NCI-H1417 (cell line): ENCODE results near the gene CACNA1C.

Experiments
- DNase-seq, 3 experiments: peaks; one replicate each; lab custom pipeline; 2025; lab: John Stamatoyannopoulos, UW

The CACNA1C gene

DNA sequence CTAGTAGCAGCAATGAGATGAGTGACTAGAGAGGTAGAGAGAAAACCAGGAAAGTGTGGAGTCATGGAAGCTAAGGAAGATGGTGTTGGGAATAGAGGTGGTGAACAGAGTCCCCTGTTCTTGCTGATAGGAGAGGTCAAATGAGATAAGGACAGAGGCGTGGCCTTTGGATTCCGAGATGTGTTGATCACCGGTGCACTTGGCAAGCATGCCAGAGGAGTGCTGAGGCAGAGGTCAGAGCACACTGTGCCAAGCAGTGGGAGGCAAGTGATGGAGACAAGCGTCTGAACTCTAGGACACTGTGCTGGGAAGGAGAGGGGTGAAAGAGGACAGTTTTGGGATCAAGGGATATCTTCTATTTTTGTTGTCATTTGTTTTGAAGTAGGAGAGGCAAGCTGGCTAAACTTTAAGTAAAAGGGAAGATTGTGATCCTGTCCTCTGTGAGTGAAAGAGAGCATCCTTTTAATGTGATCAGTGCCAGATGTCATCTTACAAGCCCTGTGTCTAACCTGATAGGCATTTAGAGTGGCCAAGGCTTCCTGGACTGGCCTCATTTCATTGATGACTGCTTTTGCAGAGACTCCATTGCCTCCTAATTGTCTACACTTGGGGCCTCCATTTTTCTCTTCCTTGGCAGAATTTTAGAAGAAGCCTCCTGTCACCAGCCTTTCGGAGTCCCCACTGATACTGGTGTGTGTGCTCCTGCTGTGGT, 336.4 kb downstream of the CACNA1C start:
- no peak for DNase-seq

DNA sequence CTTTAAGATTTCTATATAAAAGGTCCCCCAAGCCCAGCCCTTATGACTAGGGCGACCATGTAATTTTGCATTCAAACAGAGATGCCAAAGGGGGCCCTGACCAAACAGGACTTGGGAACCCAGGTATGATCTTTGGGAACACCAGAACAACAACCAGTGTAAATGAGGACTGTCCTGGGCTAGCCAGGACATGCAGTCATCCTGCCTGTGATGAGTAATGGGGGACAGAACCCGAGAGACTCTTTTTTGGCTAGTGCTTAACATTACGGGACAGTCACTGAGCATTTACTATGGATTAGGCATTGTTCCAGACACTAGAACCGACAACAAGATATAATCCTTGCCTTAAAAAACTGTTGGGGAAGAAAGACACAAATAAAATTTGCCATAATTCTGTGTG, 337.3 kb downstream of the CACNA1C start:
- DNase-seq, result no peak

DNA sequence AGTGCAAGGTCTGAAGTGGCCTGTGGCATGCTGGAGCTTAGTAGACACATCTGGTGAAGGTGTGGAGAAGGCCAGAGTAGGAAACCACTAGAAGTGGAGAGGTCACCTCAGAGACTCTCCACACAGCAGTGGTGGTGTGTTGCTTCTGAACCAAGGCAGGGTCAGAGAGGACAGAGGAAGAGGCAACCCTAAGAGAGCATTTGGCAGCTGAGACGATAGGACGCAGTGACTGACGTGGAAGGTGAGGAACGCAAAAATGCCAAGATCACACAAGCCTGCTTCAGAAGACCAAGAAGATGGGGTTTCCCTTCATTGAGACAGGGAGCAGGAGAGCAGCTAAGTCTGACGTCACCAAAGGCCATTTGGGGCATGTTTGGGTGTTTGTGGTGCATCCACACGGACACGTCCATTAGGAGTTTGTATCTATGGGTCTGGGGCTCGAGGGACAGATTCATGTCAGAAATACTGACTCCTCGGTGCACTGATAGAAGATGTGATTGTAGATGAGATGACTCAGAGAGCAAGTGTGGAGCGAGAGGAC, 338.1 kb downstream of the CACNA1C start:
- no peak for DNase-seq

DNA sequence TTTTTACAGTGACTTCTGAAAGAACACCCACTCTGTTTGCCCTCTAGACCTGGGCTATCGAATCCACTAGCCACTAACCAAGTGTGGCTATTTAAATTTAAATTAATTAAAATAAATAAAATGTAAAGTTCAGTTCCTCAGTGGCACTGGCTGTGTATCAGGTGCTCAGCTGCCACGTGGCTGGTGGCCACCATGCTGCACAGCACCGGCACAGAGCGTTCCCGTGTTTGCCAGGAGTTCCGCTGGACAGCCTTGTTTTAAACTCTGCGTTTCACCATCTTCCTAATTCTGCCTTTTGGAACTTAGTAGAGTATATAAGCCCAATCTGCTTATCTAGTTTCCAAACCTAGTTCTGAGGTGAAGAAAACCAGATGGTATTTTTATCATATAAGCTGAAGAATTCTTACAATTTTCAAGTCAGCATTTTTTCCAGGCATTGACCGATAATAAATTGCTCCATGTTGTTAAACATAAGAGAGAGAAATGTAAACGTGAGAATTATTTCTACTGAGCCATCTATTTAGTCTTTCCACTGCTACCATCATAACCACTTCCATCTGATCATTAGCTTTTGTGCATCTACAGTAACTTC, 339.0 kb downstream of the CACNA1C start:
- no peak for DNase-seq

DNA sequence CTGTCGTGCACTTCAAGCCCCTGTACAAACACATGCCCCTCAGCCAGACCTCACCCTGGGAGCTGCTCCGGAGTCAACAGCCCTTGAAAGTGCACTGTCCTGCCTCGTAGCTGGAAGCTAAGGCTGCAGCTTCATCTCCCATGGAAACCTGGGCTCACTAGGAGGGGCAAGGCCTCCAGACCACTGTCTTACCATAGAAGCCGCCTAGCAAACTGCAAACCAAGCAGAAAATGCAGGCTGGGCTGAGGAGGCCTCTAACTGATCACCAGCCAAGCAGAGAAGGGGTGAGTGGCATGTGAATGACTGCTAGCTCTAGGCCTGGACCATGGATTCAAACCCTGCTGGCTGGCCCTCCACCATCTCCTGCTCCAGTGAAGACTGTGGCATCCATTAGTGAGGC, 340.2 kb downstream of the CACNA1C start:
- no peak for DNase-seq

DNA sequence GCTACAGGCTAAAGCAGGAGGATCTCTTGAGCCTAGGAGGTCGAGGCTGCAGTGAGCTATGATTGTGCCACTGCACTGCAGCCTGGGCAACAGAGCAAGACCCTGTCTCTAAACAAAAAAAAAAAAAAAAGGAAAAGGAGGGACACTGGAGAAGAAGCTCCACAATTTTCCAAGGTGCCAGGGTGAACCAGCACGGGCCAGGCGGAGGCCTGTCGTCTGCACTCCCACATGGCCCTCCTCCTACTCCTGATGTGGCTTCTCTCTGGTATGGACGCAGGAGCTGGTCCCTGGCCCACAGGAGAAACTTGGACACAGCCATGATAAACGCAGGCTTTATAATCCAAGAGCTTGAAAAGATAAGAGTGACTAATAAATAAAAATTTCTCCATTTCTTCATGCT, 341.2 kb downstream of the CACNA1C start:
- no peak for DNase-seq

DNA sequence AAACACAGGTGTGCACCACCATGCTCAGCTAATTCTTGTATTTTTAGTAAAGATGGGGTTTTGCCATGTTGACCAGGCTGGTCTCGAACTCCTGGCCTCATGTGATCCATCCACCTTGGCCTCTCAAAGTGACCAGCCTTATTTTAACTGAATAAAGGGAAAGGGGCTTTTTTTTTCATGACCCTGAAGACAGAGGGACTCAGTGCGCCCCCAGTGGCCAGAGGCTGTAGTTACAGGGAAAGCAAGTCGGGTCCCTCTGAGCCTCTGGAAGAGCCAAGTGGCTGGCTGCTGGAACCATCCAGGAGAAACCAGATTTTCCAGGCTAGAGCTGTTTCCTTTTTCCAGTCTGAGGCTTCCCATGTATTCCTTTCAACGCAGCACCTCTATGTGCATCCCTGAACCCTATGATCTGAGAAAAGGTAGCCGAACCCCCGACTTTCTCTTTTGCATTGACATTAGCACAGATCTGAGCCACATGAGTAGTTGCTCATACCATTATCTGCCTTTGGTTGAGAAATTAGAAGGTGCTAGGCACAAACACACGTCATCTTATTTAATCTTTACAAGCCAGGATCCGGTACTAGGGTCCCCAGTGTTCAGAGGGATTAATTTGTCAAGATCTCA, 342.7 kb downstream of the CACNA1C start:
- peak in 2 of 3 experiments; percentile 38 for DNase-seq

DNA sequence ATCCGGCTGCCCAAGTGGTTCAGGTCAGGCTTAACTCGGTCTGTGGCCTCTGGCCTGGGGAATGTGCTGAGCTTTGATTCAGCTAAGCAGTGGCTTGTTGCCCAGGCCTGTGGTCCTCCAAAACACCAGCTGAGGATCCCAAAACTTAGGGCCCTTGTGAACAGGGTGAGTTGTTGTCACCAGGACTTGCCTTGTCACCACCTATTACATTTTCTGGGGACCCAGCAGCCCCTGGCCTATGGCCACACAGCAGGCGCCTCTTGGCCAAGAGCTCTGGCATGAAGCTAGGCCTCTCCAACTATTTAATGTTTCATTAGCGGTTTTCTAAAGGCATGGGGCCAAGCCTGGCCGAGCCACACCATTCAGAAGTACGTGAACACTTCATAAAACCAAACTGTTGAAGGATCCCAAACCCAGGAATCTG, 343.7 kb downstream of the CACNA1C start:
- no peak for DNase-seq

DNA sequence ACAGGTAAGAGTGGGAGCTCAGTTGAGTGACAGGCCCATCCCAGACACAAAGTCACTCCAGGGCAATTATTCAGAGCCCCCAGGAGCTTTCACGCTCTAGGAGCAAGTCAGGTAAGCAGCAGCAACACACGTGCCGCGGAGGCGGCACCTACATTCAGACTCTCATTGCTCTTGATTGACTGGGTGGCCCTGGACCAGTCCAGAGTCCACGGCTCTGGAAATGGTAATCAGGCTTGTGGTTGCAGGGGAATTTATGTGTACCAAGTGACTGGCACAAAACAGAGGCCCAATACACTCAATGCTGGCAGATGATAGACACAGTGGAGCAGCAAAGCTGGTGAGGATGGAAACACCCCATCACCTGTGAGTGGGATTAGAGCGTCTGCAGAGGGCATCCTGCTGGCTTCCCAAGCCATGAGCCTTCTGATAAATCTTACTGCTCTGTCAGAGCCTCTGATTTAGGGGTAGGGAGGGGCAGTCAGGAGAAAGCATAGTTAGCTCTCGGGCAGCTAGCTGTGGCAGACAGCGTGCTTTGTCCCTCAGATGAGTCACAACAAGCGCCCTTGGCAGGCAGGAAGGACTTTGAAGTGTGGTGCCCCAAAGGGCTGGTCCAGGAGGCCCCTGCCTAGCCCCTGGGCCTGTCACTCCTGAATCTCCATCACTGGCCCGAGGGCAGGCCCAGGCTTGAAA, 344.7 kb downstream of the CACNA1C start:
- peak in 1 of 3 experiments; percentile 6 for DNase-seq

DNA sequence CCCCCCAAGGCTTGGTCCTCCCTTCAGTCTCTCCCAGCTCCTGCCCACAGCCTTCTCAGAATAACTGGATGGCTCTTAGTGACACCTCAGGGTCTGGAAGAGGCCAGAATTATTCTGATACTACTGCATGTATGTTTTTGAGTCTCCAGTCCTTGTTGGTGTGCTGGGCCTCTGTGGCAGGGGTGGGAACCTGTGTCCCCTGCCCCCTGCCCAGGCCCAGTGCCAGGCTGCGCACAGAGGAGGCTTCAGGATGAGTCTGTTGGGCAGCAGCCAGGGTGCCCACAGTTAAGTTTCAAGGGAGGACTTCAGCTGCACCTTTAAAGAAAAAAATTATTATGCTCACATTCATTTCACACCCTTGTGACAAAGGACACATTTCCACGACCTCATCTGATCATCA, 348.3 kb downstream of the CACNA1C start:
- DNase-seq, result no peak

DNA sequence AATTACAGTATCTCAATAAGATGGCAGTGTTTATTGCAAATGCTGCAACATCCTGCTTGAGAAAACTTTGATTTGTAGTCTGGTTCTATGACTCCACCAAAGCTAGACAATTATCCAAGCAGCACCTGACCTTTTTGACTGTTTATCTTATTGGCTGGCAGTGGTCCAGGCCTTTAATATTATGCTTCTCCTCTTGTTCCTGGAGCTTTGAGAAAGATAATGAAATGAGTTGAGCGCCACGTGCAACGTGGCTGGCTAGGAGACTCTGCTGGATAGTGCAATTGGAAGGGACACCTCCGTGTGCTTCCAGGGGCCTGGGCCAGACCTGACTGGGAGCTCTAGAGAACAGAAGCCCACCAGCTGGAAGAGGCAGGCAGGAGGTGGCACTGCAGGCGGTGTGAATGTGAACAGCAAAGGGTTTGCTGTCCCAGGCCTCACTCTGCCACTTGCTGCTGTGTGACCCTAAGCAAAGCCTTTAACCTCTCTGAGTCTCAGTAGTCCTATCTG, 349.3 kb downstream of the CACNA1C start:
- peak in 2 of 3 experiments; percentile 46 to 80 for DNase-seq

DNA sequence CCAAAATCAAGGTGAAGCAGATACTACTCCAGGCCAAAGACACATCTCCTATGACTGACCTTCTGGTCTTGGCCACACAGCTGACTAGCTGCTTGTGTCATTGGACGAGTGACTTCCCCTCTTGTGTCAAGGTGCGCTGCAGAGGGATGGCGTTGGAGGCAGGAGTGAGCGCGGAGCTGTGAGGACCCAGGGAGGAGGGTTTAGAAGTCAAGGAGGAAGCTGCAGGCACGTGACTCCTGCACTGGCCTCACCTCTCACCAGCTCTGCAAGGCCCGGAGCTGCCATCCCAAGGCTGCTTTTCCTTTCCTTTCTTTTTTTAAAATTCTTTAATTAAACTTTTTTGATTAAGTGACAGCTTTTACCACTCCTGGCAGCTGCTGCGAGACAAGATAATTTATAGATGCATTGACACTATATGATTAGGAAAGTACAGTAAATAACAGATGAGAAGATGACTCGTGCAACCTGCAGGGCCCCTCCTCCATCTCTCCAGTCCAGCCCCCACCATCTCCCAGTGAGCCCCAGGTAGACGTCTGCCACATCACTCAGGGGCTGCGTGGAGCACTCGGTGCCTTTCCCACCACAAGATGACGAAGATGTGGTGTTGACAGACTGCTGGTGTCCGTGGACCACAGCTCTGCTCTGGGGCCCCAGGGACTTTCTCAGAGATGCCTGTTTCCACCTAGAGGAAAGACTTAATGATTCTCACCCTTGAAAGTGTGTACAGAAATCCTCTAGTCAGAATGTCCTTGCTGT, 350.6 kb downstream of the CACNA1C start:
- DNase-seq, result peak in 1 of 3 experiments; percentile 19

DNA sequence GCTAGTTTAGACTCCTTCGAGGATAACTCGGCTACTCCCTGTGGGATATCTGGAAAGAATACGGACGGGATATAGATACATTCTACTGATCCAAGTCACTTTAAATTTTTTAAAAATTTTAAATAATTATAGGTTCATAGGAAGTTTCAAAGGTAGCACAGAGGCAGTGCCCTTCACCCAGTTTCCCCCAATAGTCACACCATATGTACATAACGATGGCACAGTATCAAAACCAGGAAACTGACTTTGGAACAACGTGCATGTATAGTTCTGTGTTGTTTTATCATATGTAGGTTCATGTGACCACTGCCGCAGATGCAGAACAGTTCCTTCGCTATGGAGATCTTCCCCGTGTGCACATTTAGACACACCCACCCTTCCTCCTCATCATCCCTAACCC, 352.3 kb downstream of the CACNA1C start:
- DNase-seq, result no peak

DNA sequence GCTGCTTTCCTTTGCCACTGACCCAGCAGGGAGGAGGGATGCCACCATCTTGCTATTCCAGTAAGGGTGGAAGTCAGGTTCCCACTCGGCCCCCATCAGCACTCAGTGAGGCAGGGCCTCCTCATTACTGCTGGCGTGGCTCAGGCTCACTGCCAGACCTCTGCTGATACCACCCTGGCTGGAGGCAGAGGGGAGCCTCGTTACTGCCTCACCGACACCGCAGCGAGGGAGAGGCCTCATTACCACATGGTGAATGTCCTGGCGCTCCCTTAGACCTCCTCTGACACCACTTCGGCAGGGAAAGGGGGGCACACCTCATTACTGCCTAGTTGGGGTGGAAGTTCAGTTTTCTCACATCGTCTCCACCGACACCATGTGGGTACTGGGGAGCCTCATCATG, 354.1 kb downstream of the CACNA1C start:
- DNase-seq, result no peak

DNA sequence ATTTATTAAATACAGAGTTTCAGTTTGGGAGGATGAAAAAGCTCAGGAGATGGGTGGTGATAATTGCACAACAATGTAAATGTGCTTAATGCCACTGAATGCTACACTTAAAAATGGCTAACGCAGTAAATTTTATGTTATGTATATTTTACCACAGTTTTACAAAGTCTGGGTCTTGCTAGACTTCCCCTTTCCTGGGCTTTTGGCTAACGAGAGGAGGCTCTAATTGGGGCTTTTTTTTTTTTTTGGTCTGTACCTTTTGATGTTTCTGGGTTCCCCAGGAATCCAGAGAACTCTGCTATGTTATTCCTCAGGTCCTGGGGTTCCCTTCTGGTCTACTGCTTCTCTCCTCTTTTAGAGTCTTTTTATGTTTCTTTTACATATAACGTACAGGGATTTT, 355.5 kb downstream of the CACNA1C start:
- DNase-seq, result no peak

DNA sequence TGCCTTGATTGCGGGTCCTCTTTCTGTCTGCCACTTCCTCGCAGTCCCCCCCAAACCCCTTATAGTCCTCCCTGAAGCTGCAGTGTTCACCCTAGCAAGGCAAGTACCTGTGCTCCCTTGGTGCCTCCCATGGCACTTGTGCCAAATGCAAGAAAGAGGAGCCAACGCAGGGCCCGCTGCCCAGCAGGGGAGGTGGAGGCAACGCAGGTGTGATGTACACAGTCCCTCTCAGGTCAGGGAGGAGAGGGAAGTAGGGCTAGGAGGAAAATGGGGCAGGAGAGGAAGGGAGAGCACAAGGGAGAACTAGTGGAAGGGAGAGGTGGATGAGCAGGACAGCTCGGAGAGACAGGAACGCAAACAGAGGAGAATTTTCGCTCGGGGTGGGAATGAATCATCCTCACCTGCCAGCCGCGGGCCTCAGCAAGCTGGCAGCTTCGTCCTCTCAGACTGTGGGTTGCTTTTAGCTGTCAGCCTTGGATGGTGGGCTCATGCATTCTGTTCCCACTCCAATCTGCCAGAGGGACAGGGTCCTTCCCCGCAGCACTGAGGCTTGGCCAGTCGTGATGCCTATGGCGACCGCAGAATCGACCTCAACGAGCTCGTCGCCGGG, 357.0 kb downstream of the CACNA1C start:
- DNase-seq, result no peak

DNA sequence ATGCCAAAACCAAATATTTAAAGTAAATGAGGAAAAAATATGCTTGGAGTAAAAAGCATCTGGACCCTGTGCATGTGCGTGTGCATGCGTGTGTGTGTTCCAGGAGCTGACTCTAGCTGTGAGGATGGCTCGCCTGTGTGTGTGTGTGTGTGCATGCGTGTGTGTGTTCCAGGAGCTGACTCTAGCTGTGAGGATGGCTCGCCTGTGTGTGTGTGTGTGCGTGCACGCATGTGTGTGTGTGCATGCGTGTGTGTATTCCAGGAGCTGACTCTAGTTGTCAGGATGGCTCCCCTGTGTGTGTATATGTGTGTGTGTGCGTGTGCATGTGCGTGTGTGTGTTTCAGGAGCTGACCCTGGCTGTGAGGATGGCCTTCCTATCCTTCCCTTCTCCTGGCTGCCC, 357.7 kb downstream of the CACNA1C start:
- DNase-seq, result no peak

DNA sequence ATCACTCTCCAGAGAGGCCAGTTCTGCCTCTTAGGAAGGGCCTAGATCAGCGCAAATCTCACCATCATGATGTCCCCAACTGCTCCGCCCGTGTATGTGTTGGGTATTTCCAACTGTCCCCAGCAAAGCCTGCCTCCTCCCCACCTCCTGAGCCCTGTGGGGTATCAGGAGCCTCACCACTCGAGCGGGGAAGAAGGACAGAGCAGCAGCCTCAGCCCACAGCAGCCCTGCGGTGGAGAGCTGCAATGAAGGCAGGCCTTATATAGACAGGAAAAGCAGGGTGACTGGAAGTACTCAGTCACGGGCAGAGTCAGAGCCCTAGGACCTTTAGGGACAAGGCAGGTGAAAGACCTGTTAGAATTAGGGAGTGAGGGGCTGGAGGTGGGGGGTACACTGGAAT, 358.2 kb downstream of the CACNA1C start:
- no peak for DNase-seq

DNA sequence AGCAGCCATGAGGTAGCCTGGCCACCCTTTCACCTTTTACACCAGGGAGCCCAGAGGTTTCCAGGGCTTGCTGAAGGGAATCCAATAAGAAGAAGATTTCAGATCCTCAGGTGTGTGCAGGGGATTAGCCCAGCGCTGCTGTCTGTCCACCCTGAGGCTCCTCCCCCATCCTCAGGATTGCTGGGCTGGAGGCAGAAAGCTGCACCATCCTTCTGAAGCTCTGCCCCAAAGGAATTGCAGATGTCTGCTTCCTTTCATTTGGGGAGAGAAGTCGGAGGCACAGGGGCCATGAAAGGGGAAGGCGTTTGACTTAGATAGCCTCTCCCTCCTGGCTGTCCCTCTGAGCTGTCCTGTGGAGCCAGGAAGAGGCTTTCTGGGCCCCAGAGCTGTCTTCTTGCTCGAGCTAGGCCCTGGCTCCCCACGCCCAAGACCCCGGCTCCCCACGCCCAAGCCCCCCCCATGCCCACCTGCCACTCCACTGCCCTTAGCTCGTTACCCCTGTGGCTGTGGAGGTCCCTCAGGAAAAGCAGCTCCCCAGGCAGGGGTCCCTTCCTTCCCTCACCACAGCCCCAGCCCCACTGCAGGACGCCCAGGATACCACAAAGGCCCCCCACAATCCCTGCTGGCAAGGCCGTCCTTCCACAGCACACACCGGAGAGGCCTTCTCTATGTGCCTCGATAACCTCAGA, 359.0 kb downstream of the CACNA1C start:
- no peak for DNase-seq

DNA sequence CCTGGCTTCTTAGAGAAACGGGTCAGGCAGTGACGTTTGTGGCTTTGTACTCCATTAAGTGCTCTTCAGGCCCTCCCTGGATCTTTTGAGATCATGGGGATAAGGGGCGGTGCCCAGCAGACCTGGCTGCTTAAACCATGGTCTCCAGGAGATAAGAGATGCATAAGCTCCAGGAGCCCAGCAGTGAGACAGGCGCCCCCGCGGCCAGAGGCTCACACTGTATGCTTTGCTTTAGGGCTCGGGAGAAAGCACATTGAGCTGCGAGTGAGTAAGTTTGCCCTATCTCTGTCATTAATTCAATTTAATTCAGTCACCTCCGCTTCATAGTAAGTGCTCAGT, 359.5 kb downstream of the CACNA1C start:
- peak in 1 of 3 experiments; percentile 2 for DNase-seq

DNA sequence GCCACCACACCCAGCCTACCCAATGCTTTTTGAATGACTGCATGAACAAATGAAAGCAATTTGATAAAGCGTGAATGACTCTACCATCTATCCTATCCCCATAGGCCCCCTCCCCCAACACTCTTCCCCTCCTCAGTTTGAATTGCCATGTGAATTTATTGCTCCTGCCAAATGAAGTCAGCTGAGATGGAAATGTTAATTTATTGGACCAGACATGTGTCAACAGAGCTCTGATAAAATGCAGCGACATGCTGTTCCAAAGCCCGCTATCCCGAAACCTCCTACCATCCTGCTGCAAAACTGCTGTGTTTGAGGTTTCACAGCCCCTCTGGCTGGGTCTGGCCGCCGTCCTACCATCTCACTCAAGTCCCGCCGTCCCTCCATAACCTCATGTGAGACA, 360.5 kb downstream of the CACNA1C start:
- no peak for DNase-seq
